ENCODE data around the gene ANKRD34A.
A peak's percentile ranks its signal among the peaks of the same experiment; 100 is the strongest.

Gene ANKRD34A

GRCh38 chr1:145961109-145961424, 3.3 kb downstream of the ANKRD34A start:
- no peak for DNase-seq (ENCODE audit: low spot score)
- no peak for TF ChIP-seq CTCF (IDR thresholded peaks at IDR 0.05; ENCODE audit: borderline replicate concordance, control extremely low read depth, extremely low read depth, insufficient read depth, missing control alignments)
- in situ Hi-C loops (cut with MboI; ENCODE audit: low sequenced_read_pairs, unreplicated experiment): no loop called here

GRCh38 chr1:145960468-145961108, 3.8 kb downstream of the ANKRD34A start:
- peak; percentile 56 for DNase-seq (ENCODE audit: low spot score)
- in situ Hi-C loops (cut with MboI; ENCODE audit: low sequenced_read_pairs, unreplicated experiment): no loop called here

DNA sequence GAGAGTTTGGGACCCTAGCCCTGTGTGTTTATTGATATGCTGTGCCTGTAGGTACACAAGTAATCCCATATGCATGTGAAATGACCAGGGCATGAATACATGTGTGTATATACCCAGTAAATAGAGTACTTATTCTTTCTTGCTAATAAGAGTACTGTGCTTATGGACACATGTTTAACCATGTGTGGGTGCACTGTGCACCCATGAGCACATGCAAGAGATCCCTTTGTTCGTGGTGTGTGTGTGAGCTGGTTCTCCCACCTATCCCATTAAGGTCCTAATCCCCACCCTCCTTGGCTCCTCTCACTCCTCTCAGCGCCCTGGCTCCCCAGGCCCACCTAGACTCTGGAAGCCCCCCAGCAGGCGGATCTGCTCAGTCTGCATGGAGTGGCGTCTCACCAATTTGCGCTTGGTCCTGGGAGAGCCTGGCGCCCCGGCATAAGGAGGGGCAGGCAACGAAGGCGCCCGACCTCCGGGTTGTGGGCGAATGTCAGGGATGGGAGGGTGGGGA, 4.4 kb downstream of the ANKRD34A start:
- in situ Hi-C loops (cut with MboI; ENCODE audit: low sequenced_read_pairs, unreplicated experiment): no loop called here

More at GRCh38 chr1:145960468-145961108, 3.8 kb downstream of the ANKRD34A start:
- no peak for TF ChIP-seq CTCF (IDR thresholded peaks at IDR 0.05; ENCODE audit: borderline replicate concordance, control extremely low read depth, extremely low read depth, insufficient read depth, missing control alignments)

DNA sequence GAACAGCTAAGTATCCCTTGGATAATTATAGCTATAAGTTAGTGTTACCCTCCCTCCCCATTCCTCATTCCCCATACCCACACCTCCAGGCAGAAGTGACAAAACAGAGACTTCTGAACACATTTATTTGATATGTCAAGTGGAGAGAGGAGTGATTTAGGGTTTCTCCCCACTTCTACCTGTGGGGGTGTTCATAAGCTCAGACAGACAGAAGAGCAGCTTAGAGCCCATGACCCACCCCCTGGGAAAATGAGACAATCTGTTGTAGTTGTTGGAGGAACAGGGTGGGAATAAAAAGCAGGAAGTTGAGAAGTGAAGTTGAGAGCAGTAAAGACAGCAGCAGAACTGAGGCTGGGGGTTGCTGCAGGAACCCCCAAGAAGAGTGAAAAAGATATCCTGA, 5.0 kb downstream of the ANKRD34A start:
- TF ChIP-seq CTCF (IDR thresholded peaks at IDR 0.05; ENCODE audit: borderline replicate concordance, control extremely low read depth, extremely low read depth, insufficient read depth, missing control alignments): no peak
- DNase-seq (ENCODE audit: low spot score): no peak
- in situ Hi-C loops (cut with MboI; ENCODE audit: low sequenced_read_pairs, unreplicated experiment): no loop called here

More for the DNA sequence above, 4.4 kb downstream of the ANKRD34A start:
- TF ChIP-seq CTCF (IDR thresholded peaks at IDR 0.05; ENCODE audit: borderline replicate concordance, control extremely low read depth, extremely low read depth, insufficient read depth, missing control alignments): no peak
- no peak for DNase-seq (ENCODE audit: low spot score)

DNA sequence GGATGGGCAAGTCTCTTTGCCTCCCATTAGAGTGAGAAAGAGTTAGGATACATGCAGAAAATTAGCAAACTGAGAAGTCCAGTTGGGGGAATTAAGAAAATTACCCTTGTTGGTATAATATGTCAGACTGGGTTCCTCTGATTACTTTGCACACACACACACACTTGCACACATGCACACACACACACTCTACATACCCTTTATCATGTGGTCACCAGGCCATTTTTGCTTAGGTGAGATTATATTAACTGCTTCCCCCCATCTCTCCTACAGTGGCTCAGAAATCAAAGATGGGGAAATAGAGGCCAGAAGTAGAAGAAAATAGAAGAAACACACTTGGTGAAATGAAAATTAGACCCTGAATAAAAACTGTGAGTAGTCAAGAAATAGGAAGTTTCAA, 5.6 kb downstream of the ANKRD34A start:
- DNase-seq (ENCODE audit: low spot score): no peak
- in situ Hi-C loops (cut with MboI; ENCODE audit: low sequenced_read_pairs, unreplicated experiment): no loop called here
- TF ChIP-seq CTCF (IDR thresholded peaks at IDR 0.05; ENCODE audit: borderline replicate concordance, control extremely low read depth, extremely low read depth, insufficient read depth, missing control alignments): no peak

GRCh38 chr1:145957443-145958319, 6.7 kb downstream of the ANKRD34A start, which contains the start of gene LIX1L:
Gene LIX1L (minus strand): TSS chr1:145958017. CDS start chr1:145957927, 90 bp downstream.
- no peak for TF ChIP-seq CTCF (IDR thresholded peaks at IDR 0.05; ENCODE audit: borderline replicate concordance, control extremely low read depth, extremely low read depth, insufficient read depth, missing control alignments)
- DNase-seq (ENCODE audit: low spot score): peak; percentile 94
- in situ Hi-C loops (cut with MboI; ENCODE audit: low sequenced_read_pairs, unreplicated experiment): no loop called here
